Heart left ventricle (tissue), 16 donors: ENCODE measurements around the gene ZBTB9. TPM values are rescaled to one million over a fixed set of nuclear protein-coding genes. Genes with fewer than 3 reads are reported as not detected.

Experiments
- ATAC-seq, 4 donors: fragments of 200-7000 bp; cut with Tn5 transposase; one replicate each; pipeline ENCODE4 v1.9.1; 2020 to 2022; ENCODE audit warnings: moderate library complexity in 4 of 4, mild to moderate bottlenecking in 3 of 4, moderate number of reproducible peaks in 1 of 4
- DNase-seq, 5 donors: peaks; one replicate each; pipeline ENCODE4 v3.0.0-alpha.2; 2020
- H3K27ac ChIP-seq, 12 donors: fragments of 200-600 bp; sonication (generic) in 4 of 12; one replicate each; pipeline versions ENCODE4 v1.5.0 to v1.8.0; 2016 to 2022; ENCODE audit warnings: mild to moderate bottlenecking in 2 of 12
- H3K27me3 ChIP-seq, 9 donors: fragments of 200-600 bp; sonication (generic) in 2 of 9; one replicate each; pipeline versions ENCODE4 v1.5.1 to v1.8.0; 2016 to 2022; ENCODE audit warnings: mild to moderate bottlenecking in 3 of 9
- H3K36me3 ChIP-seq, 9 donors: fragments of 200-600 bp; sonication (generic) in 2 of 9; one replicate each; pipeline versions ENCODE4 v1.5.0 to v1.8.0; 2018 to 2022; ENCODE audit warnings: mild to moderate bottlenecking in 2 of 9
- H3K4me1 ChIP-seq, 12 donors: fragments of 200-600 bp; sonication (generic) in 4 of 12; one replicate each; pipeline versions ENCODE4 v1.5.0 to v1.8.0; 2016 to 2022; ENCODE audit warnings: mild to moderate bottlenecking in 3 of 12
- H3K4me3 ChIP-seq, 12 donors: fragments of 200-600 bp; sonication (generic) in 4 of 12; one replicate each; pipeline versions ENCODE4 v1.5.0 to v1.8.0; 2017 to 2022; ENCODE audit warnings: mild to moderate bottlenecking in 9 of 12, moderate library complexity in 4 of 12
- H3K9me3 ChIP-seq, 12 donors: fragments of 200-600 bp; sonication (generic) in 4 of 12; one replicate each; pipeline versions ENCODE4 v1.5.0 to v1.8.0; 2016 to 2022; ENCODE audit warnings: mild to moderate bottlenecking in 1 of 12
- POLR2A ChIP-seq, 2 donors: fragments of 450-650 bp; IDR thresholded peaks; one replicate each; pipeline ENCODE4 v1.6.1; 2017; ENCODE audit warnings: antibody characterized with exemption in 2 of 2, mild to moderate bottlenecking in 2 of 2, moderate library complexity in 2 of 2
- WGBS, 4 donors: extraction: QIAGEN DNeasy Blood & Tissue Kit in 2 of 4; methylation state at CpG; one replicate each; pipeline versions ENCODE4 v1.1.5 to v1.1.7; 2013 to 2018; 5-methylcytosine and 5-hydroxymethylcytosine counted together
- intact Hi-C, 10 donors: fragments of 100-400 bp; cut with DNase I; formaldehyde crosslinking; loops; one replicate each; pipeline versions ENCODE4 v1.11.1 to v1.14.2; 2022
- polyA plus RNA-seq, 2 donors: library from polyadenylated mRNA; stranded (reverse); fragments of 200-250 nt; gene quantifications; one replicate each; pipeline ENCODE4 v1.2.3, GENCODE V29; 2013
- total RNA-seq, 9 donors: library from RNA; depleted of rRNA in 2 of 9; stranded (reverse); fragments of >200 nt in 2 of 9; fragmentation: NEBNext Ultra II Directional in 3 of 9; extraction: Animal tissue kit (Norgen Biotek cat#: 25700) in 3 of 9; gene quantifications; one replicate each; pipeline versions ENCODE4 v1.1.0 to v1.2.4, GENCODE V29; 2016 to 2023
- TF ChIP-seq, protein P1 (sequence below), 12 donors: fragments of 200-600 bp; sonication (generic) in 4 of 12; IDR thresholded peaks; one replicate each; pipeline versions ENCODE4 v1.5.0 to v1.8.0; 2018 to 2022; ENCODE audit warnings: antibody characterized with exemption in 12 of 12, mild to moderate bottlenecking in 5 of 12
- donor health status: ischemic (EF 13 %, LVEDD 7.1; RV severe dilation, severe dysfunction).
- donor health status: healthy with polysubstance abuse.
- donor health status: DM: no; HTN: yes; CAD: no.
- donor health status: DM: no; HTN: no; CAD: no.
- donor health status: ischemic (EF 25% LVEDD 6.9; RV normal size, moderate dysfunction).
- donor health status: ischemic (EF 25% LVEDD 5.7; RV mildly dilated, moderate dysfunction).
- donor health status: healthy.
- donor health status: DM: yes; HTN: yes; CAD: no.
- donor health status: ischemic (EF 35%, LVEDD 5.7; RV mildly dilated, moderate dysfunction).
- donor health status: nonischemic (EF 11% LVEDD 7.7; RV severe dilation, severe dysfunction).
- donor health status: DM: yes; HTN: yes; CAD: no.
- donor health status: PGD.
- donor health status: ischemic (EF 29% LVEDD 5.4; RV normal size, mild dysfunction).
- donor health status: nonischemic (EF 23%, LVEDD 6.1; RV moderate dilation, normal function).

The ZBTB9 gene
- total and polyA plus RNA-seq, 11 donors, result 2.2 to 6.4 (median 4.7) TPM

DNA sequence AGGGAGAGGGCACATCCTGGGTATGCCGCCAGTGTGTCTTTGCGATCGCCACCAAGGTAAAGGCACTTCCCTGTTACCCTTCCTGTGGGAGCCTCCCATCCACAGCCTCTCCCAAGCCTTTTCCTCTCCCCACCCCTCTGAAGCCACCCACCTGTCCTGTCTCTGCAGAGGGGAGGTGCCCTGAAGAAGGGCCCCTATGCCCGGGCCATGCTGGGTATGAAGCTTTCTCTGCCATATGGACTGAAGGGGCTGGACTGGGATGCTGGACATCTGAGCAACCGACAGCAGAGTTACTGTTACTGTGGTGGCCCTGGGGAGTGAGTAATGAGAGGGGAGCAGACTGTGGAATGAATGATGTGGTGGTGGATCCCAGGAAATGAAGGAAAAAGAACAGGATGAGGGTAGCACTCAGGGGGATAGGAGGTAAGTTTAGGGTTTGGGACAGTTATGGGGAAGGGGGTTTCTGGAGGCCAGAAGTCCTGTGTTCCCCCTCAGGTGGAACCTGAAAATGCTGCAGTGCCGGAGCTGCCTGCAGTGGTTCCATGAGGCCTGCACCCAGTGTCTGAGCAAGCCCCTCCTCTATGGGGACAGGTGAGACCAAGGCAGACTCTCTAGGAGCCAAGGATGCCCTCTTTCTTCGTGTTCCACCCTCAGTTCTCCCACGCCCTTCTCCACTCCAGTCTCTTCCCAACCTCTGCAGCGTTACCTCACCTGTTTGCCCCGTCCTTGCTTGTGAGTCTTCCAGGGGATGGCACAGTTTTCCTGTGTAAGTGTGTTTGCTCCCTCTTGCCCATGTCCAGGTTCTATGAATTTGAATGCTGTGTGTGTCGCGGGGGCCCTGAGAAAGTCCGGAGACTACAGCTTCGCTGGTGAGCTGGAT is 40.9 kb upstream of the ZBTB9 start:
- no peak for TF ChIP-seq POLR2A (IDR thresholded peaks at IDR 0.05)
- TF ChIP-seq, protein P1, sequence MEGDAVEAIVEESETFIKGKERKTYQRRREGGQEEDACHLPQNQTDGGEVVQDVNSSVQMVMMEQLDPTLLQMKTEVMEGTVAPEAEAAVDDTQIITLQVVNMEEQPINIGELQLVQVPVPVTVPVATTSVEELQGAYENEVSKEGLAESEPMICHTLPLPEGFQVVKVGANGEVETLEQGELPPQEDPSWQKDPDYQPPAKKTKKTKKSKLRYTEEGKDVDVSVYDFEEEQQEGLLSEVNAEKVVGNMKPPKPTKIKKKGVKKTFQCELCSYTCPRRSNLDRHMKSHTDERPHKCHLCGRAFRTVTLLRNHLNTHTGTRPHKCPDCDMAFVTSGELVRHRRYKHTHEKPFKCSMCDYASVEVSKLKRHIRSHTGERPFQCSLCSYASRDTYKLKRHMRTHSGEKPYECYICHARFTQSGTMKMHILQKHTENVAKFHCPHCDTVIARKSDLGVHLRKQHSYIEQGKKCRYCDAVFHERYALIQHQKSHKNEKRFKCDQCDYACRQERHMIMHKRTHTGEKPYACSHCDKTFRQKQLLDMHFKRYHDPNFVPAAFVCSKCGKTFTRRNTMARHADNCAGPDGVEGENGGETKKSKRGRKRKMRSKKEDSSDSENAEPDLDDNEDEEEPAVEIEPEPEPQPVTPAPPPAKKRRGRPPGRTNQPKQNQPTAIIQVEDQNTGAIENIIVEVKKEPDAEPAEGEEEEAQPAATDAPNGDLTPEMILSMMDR (IDR thresholded peaks at IDR 0.05), result no peak
- intact Hi-C loops, result loop anchor here in 3 of 10 donors (5.0 to 10.0 kb wide), 2 partner anchors 161 to 211 kb away; partner anchors contain the start of genes HSD17B8 (in 1 of the 3), RXRB (in 1 of the 3) and SLC39A7 (in 1 of the 3)
- 81 to 86% (median 85%) methylated on average over 14 of the region's 14 CpGs for WGBS, 4 donors
- Histone ChIP-seq H3K27me3 (no peaks in the 10 kb centered on the region), H3K9me3 (no peaks in the 10 kb centered on the region), H3K36me3 (peaks cover 0 to 49% (median 46%) of the 10 kb centered on the region in 9 donors), H3K4me1 (peaks cover 4 to 43% (median 33%) of the 10 kb centered on the region in 12 donors), H3K27ac (no peak overlapping the region), H3K4me3 (no peak overlapping the region)
- DNase-seq (no peak), ATAC-seq (no peak)

DNA sequence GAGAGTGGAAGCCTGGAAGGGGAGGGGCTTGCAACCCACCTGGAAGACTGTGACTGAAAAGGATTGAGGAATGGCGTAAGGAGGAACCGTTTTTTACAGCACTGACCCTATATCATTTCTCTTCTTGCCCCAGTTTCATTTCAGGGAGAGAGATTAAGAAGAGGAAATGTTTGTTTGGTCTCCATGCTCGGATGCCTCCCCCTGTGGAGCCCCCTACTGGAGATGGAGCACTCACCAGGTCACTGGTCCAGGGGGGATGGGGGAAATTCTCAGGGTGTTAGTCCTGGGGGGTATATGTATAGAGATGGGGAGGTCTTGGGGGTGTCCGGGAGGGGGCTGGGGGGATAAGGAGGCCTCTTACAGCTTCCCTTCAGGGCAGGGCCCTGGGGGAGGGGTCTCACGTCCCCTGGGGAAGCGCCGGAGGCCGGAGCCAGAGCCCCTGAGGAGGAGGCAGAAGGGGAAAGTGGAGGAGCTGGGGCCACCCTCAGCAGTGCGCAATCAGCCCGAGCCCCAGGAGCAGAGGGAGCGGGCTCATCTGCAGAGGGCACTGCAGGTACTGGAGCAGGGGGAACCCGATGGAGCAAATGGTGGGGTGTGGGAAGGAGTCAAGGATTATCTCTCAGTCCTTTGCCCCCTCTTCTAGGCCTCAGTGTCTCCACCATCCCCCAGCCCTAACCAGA is 39.6 kb upstream of the ZBTB9 start:
- 69 to 76% (median 71%) methylated on average over 12 of the region's 12 CpGs for WGBS, 4 donors
- intact Hi-C loops, result loop anchor here in 3 of 10 donors (5.0 to 10.0 kb wide), 2 partner anchors 160 to 212 kb away; partner anchors contain the start of genes HSD17B8 (in 1 of the 3), RXRB (in 1 of the 3) and SLC39A7 (in 1 of the 3)
- H3K9me3 ChIP-seq, result no peaks in the 10 kb centered on the region
- H3K27ac ChIP-seq, result no peak overlapping the region
- no peak for TF ChIP-seq POLR2A (IDR thresholded peaks at IDR 0.05)
- TF ChIP-seq, protein P1 (IDR thresholded peaks at IDR 0.05), result peak in 4 of 12 donors; percentile 20 to 30 (median 24)
- peaks cover 0 to 49% (median 46%) of the 10 kb centered on the region in 9 donors for H3K36me3 ChIP-seq
- ATAC-seq (no peak), DNase-seq (no peak)
- peaks cover 6 to 55% (median 42%) of the 10 kb centered on the region in 12 donors for H3K4me1 ChIP-seq
- no peaks in the 10 kb centered on the region for H3K27me3 ChIP-seq
- H3K4me3 ChIP-seq, result no peak overlapping the region

DNA sequence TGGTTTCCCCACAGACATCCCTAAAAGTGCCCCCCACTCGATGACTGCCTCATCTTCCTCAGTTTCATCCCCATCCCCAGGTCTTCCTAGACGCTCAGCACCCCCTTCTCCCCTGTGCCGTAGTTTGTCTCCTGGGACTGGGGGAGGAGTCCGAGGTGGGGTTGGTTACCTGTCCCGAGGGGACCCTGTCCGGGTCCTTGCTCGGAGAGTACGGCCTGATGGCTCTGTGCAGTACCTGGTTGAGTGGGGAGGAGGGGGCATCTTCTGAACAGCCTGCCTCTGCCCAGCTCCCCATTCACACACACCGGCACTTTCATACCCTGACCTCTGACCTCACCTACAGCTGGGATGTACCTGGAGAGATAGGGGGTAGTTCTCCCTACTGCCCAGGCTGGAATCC is 38.5 kb upstream of the ZBTB9 start:
- peak overlapping the region in 1 of 12 donors; percentile 10 for H3K27ac ChIP-seq
- no peaks in the 10 kb centered on the region for H3K9me3 ChIP-seq
- WGBS, 4 donors, result 72 to 77% (median 77%) methylated on average over 6 to 9 of the region's 9 CpGs
- peaks cover 6 to 56% (median 41%) of the 10 kb centered on the region in 12 donors for H3K4me1 ChIP-seq
- ATAC-seq, result no peak
- no peaks in the 10 kb centered on the region for H3K27me3 ChIP-seq
- peaks cover 0 to 49% (median 46%) of the 10 kb centered on the region in 9 donors for H3K36me3 ChIP-seq
- no peak for DNase-seq
- intact Hi-C loops, result loop anchor here in 2 of 10 donors (10.0 kb wide), 1 partner anchor 159 kb away; no protein-coding TSS in a partner anchor
- H3K4me3 ChIP-seq, result no peak overlapping the region
- no peak for TF ChIP-seq POLR2A (IDR thresholded peaks at IDR 0.05)
- TF ChIP-seq, protein P1 (IDR thresholded peaks at IDR 0.05), result no peak
